SK-N-SH (cell line): Measurements from ENCODE around the gene CA10. TPM values are rescaled to one million over a fixed set of nuclear protein-coding genes. Genes with fewer than 3 reads are reported as not detected.

Experiments used
- CTCF ChIA-PET: fragments of 300-600, 350-600 bp; formaldehyde crosslinking; extraction: SDS; loops from one replicate; lab custom pipeline; 2021; lab: Yijun Ruan, JAX
- POLR2A ChIA-PET: fragments of 350-600 bp; sonication (Branson Sonifier 250); formaldehyde crosslinking; extraction: SDS; loops from one replicate; lab custom pipeline; 2020; ENCODE audit warnings: antibody characterized with exemption, inconsistent platforms; lab: Yijun Ruan, JAX
- DNase-seq: peaks from one replicate; pipeline ENCODE4 v3.0.0; 2012
- H2AFZ ChIP-seq: fragments of 200-600 bp; sonication (generic); 2 replicates; pipeline ENCODE4 v1.8.1; 2016; ENCODE audit warnings: antibody characterized with exemption, mild to moderate bottlenecking, low read depth
- H3F3A ChIP-seq: fragments of 200-600 bp; sonication (generic); replicated peaks from 2 replicates; pipeline ENCODE3; 2016; ENCODE audit warnings: antibody characterized with exemption, mild to moderate bottlenecking; ENCODE audit not compliant: insufficient read depth
- H3K27ac ChIP-seq, 2 experiments: fragments of 200-500 bp in 1 of 2; fragments of 200-600 bp in 1 of 2; sonication (Bioruptor generic) in 1 of 2; sonication (generic), shearing (Covaris generic) in 1 of 2; 2 replicates each; pipeline versions ENCODE4 v1.5.1 to v1.6.1; 2014 to 2016; ENCODE audit warnings: low read depth in 2 of 2, inconsistent platforms in 1 of 2, low read length in 1 of 2, mild to moderate bottlenecking in 1 of 2, mixed read lengths in 1 of 2
- H3K27me3 ChIP-seq: fragments of 200-600 bp; sonication (generic), shearing (Covaris generic); 2 replicates; pipeline ENCODE4 v1.6.1; 2016; ENCODE audit warnings: mixed run types; ENCODE audit not compliant: insufficient read depth
- H3K36me3 ChIP-seq, 2 experiments: fragments of 200-500 bp in 1 of 2; fragments of 200-600 bp in 1 of 2; sonication (Bioruptor generic) in 1 of 2; sonication (generic) in 1 of 2; replicated peaks in 1 of 2; 2 replicates each; pipeline versions ENCODE3 to v1.5.1; 2014 to 2016; ENCODE audit warnings: low read length in 1 of 2, mild to moderate bottlenecking in 1 of 2; ENCODE audit not compliant: insufficient read depth in 2 of 2, control insufficient read depth in 1 of 2
- H3K4me1 ChIP-seq, 2 experiments: fragments of 200-500 bp in 1 of 2; fragments of 200-600 bp in 1 of 2; sonication (Bioruptor generic) in 1 of 2; sonication (generic), shearing (Covaris generic) in 1 of 2; 2 replicates each; pipeline versions ENCODE4 v1.5.1 to v1.6.1; 2014 to 2016; ENCODE audit warnings: low read depth in 1 of 2, low read length in 1 of 2, mixed run types in 1 of 2; ENCODE audit not compliant: insufficient read depth in 2 of 2, control insufficient read depth in 1 of 2
- H3K4me2 ChIP-seq: fragments of 200-600 bp; sonication (generic), shearing (Covaris generic); 2 replicates; pipeline ENCODE4 v1.6.1; 2017; ENCODE audit warnings: mixed run types
- H3K4me3 ChIP-seq, 2 experiments: fragments of 200-500 bp in 1 of 2; fragments of 200-600 bp in 1 of 2; sonication (Bioruptor generic) in 1 of 2; sonication (generic), shearing (Covaris generic) in 1 of 2; 2 replicates each; pipeline versions ENCODE4 v1.5.1 to v1.8.1; 2014 to 2016; ENCODE audit warnings: low read depth in 2 of 2, inconsistent platforms in 1 of 2, low read length in 1 of 2, mild to moderate bottlenecking in 1 of 2, mixed read lengths in 1 of 2, moderate library complexity in 1 of 2
- H3K79me2 ChIP-seq: fragments of 200-600 bp; sonication (generic); 2 replicates; pipeline ENCODE4 v1.8.1; 2017; ENCODE audit warnings: mild to moderate bottlenecking; ENCODE audit not compliant: insufficient read depth
- H3K9ac ChIP-seq: fragments of 200-600 bp; sonication (generic); 2 replicates; pipeline ENCODE4 v1.6.1; 2017; ENCODE audit warnings: mixed run types
- H3K9me2 ChIP-seq: fragments of 200-600 bp; sonication (generic); 2 replicates; pipeline ENCODE4 v1.6.1; 2017; ENCODE audit warnings: mixed run types
- H3K9me3 ChIP-seq: fragments of 200-600 bp; sonication (generic); 2 replicates; pipeline ENCODE4 v1.6.1; 2017; ENCODE audit warnings: mixed run types, mild to moderate bottlenecking, moderate library complexity
- H4K20me1 ChIP-seq: fragments of 200-600 bp; sonication (generic); 2 replicates; pipeline ENCODE4 v1.6.1; 2017; ENCODE audit warnings: mild to moderate bottlenecking, mixed run types; ENCODE audit not compliant: insufficient read depth
- CHD2 ChIP-seq: fragments of 150-350 bp; IDR thresholded peaks from 2 replicates; pipeline ENCODE4 v1.6.1; 2018; ENCODE audit warnings: low read length; ENCODE audit not compliant: partially characterized antibody
- ELF1 ChIP-seq: IDR thresholded peaks from 2 replicates; pipeline ENCODE4 v1.4.0; 2012
- EP300 ChIP-seq, 2 experiments: IDR thresholded peaks; 2 replicates each; pipeline versions ENCODE4 v1.4.0 to v1.6.1; 2012; ENCODE audit warnings: borderline replicate concordance in 1 of 2, low read depth in 1 of 2, low read length in 1 of 2
- EZH2phosphoT487 ChIP-seq: fragments of 200-600 bp; sonication (generic); IDR thresholded peaks from 2 replicates; pipeline ENCODE4 v1.6.1; 2017; ENCODE audit warnings: low read depth, mixed run types, mild to moderate bottlenecking, antibody characterized with exemption, moderate library complexity, borderline replicate concordance
- FOSL2 ChIP-seq: IDR thresholded peaks from 2 replicates; pipeline ENCODE4 v1.4.0; 2012; ENCODE audit warnings: low read depth, mild to moderate bottlenecking, moderate library complexity, borderline replicate concordance
- FOXJ3 ChIP-seq: sonication (generic); formaldehyde crosslinking; IDR thresholded peaks from 2 replicates; pipeline ENCODE4 v1.5.1; 2020; ENCODE audit warnings: mild to moderate bottlenecking, missing genetic modification reagents
- FOXM1 ChIP-seq: IDR thresholded peaks from 2 replicates; pipeline ENCODE4 v1.4.0; 2012; ENCODE audit warnings: low read depth, mild to moderate bottlenecking
- GABPA ChIP-seq: IDR thresholded peaks from 2 replicates; pipeline ENCODE4 v1.4.0; 2012; ENCODE audit warnings: low read depth, mild to moderate bottlenecking
- GATA2 ChIP-seq: sonication (generic); formaldehyde crosslinking; IDR thresholded peaks from 2 replicates; pipeline ENCODE4 v1.5.0; 2020; ENCODE audit warnings: mild to moderate bottlenecking, missing genetic modification reagents
- JUND ChIP-seq: IDR thresholded peaks from 2 replicates; pipeline ENCODE4 v1.4.0; 2012
- MAX ChIP-seq: IDR thresholded peaks from 2 replicates; pipeline ENCODE4 v1.4.0; 2012; ENCODE audit warnings: low read depth
- POLR2AphosphoS5 ChIP-seq: IDR thresholded peaks from 2 replicates; pipeline ENCODE4 v1.6.1; 2012; ENCODE audit warnings: low read depth, low read length
- RAD21 ChIP-seq: IDR thresholded peaks from 2 replicates; pipeline ENCODE4 v1.6.1; 2012; ENCODE audit warnings: mild to moderate bottlenecking, low read length
- RFX5 ChIP-seq: IDR thresholded peaks from 2 replicates; pipeline ENCODE4 v1.6.1; 2012; ENCODE audit warnings: mild to moderate bottlenecking, improper control_type of control experiment, low read length
- TAF1 ChIP-seq: IDR thresholded peaks from 2 replicates; pipeline ENCODE4 v1.6.1; 2012; ENCODE audit warnings: low read depth, mild to moderate bottlenecking, low read length, moderate library complexity, borderline replicate concordance
- TCF12 ChIP-seq: IDR thresholded peaks from 2 replicates; pipeline ENCODE4 v1.4.0; 2012
- TEAD4 ChIP-seq: IDR thresholded peaks from 2 replicates; pipeline ENCODE4 v1.4.0; 2012; ENCODE audit warnings: mild to moderate bottlenecking, borderline replicate concordance; ENCODE audit not compliant: insufficient read depth
- ZBTB33 ChIP-seq: IDR thresholded peaks from 2 replicates; pipeline ENCODE4 v1.4.0; 2012; ENCODE audit warnings: low read depth, borderline replicate concordance
- WGBS: methylation state at CpG from one replicate; pipeline ENCODE4 v1.1.6; 2017; ENCODE audit warnings: low lambda C conversion rate; 5-methylcytosine and 5-hydroxymethylcytosine counted together
- polyA plus RNA-seq, 3 experiments: library from polyadenylated mRNA; depleted of rRNA; stranded (reverse); fragments of >200 nt; gene quantifications; 2 replicates each; pipeline ENCODE4 v1.2.3, GENCODE V29; 2012

Gene CA10
- polyA plus RNA-seq, 1 of the 3 experiments (the other 2 are of a cell fraction), result not detected

DNA sequence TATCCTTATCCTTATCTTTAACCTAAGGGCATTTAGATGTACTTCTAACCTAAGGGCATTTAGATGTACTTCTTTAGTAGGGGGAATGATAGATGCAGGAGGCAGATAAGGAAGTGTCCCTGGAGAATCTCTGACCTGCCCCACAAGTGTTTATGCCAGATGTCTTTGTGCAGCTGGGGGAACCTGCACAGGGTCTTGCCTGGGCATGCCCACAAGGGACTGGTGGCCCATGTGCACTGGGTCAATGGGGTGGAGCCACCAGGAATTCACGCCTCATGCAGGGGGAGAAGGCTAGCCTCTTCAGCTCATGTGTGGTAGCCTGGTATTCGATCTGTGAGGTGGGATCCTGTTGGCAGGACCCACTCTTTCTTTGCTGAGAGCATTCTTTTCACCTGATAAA, 38.0 kb downstream of the CA10 start:
- no peak overlapping the region for H2AFZ ChIP-seq
- no peak for DNase-seq
- TF ChIP-seq RFX5 (no peak), JUND (no peak), EP300 (IDR thresholded peaks at IDR 0.05; ENCODE audit: borderline replicate concordance in 1 of 2, low read depth in 1 of 2, low read length in 1 of 2) (no peak), GABPA (no peak), EZH2phosphoT487 (no peak), GATA2 (CRISPR knock-in tag) (no peak), TAF1 (no peak), TCF12 (no peak), ZBTB33 (no peak), FOXM1 (no peak), MAX (no peak), RAD21 (no peak), FOXJ3 (CRISPR knock-in tag) (no peak), FOSL2 (no peak), CHD2 (no peak), TEAD4 (no peak)
- no peaks in the 10 kb centered on the region; a peak in 1 of 4 replicates for H3K4me1 ChIP-seq
- no peaks in the 10 kb centered on the region for H4K20me1 ChIP-seq
- H3K9me3 ChIP-seq, result no peaks in the 10 kb centered on the region
- no peak overlapping the region for H3K4me2 ChIP-seq
- H3K9me2 ChIP-seq, result no peaks in the 10 kb centered on the region; the same call in 1 of the 2 replicates
- no peaks in the 10 kb centered on the region for H3F3A ChIP-seq
- H3K9ac ChIP-seq, result no peak overlapping the region
- ChIA-PET POLR2A (no interaction called here), CTCF (interaction anchor here (0.9 to 7.9 kb wide), 4 partner anchors 14 to 355 kb away, joined by 3 to 44 read pairs (median 10); no protein-coding TSS in a partner anchor)
- H3K4me3 ChIP-seq, result no peak overlapping the region; a peak in 1 of 4 replicates
- peaks cover 0 to 4% of the 10 kb centered on the region in 2 experiments for H3K36me3 ChIP-seq
- no peak overlapping the region for H3K27ac ChIP-seq
- no peaks in the 10 kb centered on the region for H3K27me3 ChIP-seq
- H3K79me2 ChIP-seq, result no peaks in the 10 kb centered on the region
- WGBS, result 18% methylated on average over 2 of the region's 2 CpGs

- H3K9me3 ChIP-seq, result no peaks in the 10 kb centered on the region
- H4K20me1 ChIP-seq, result no peaks in the 10 kb centered on the region
- WGBS, result 29% methylated on average over 4 of the region's 4 CpGs
- H3K9me2 ChIP-seq, result no peaks in the 10 kb centered on the region
- no peaks in the 10 kb centered on the region for H3K4me1 ChIP-seq
- H3F3A ChIP-seq, result no peaks in the 10 kb centered on the region
- ChIA-PET CTCF (interaction anchor here (1.1 to 2.9 kb wide), 5 partner anchors 23 to 812 kb away, joined by 3 to 16 read pairs (median 4); no protein-coding TSS in a partner anchor), POLR2A (no interaction called here)
- H3K27ac ChIP-seq, result no peak overlapping the region
- H3K4me3 ChIP-seq, result no peak overlapping the region
- DNase-seq, result no peak
- TF ChIP-seq ELF1, result no peak
- TF ChIP-seq POLR2AphosphoS5, result no peak
- TF ChIP-seq TCF12, result no peak
- TF ChIP-seq TAF1, result no peak
- no peaks in the 10 kb centered on the region for H3K79me2 ChIP-seq
- H3K36me3 ChIP-seq, result no peaks in the 10 kb centered on the region
- no peak overlapping the region for H2AFZ ChIP-seq
- no peak overlapping the region for H3K4me2 ChIP-seq
- H3K9ac ChIP-seq, result no peak overlapping the region
- H3K27me3 ChIP-seq, result no peaks in the 10 kb centered on the region
Observed at GRCh38 chr17:52110923-52111581, 47.5 kb downstream of the CA10 start.
